HG03064 (cell line): ENCODE measurements around the gene MYO9A.
"Not testable (repeated sequence)": the region's sequence is repeated elsewhere in the genome, so short reads cannot be mapped to it uniquely, and the experiment has no call there.

Source experiments
- ATAC-seq: cut with Tn5 transposase; IDR thresholded peaks from one replicate; pipeline ENCODE4 v1.9.1; 2021; ENCODE audit warnings: low read depth; ENCODE audit not compliant: unreplicated experiment

MYO9A gene

DNA sequence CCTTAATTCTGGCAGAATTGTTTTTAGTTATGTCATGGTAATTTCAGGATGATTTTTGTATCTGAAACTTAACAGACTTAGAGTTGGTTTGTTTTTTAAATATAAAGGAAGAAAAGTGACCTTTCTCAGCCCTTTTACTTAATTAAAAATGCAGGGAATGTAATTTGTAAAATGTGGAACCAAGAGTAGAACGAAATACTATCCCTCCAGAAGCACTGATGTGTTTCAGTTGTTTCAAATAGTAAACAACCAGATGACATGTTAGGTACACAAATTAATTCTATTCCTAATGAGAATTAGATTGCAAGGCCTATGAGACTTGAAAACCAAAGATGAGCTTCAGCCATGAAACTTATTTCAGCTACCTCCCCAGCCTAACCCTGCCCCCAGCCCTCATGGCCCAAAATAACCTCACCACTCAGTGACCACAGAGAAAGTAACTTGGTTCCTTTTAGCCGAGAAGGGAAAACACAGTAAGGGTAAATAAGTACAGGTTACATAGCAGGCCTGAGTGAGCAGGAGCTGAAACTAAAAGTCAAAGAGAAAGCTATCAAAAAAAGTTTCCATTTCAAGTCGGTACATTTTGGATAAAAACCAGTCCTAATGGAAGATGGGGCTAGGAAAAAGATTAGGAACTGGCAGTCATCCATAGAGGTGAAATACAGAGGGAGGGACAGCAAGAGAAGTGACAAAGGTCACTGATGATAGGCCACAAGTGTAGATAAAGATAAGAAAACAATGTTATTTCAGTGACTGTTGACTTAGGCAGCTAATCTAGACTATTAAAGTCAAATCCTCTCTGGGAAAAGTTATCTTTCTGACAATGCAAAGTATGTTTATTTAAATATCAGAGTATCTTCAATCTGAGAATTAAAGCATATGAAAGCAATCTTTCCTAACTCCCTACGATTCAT lies 23.5 kb upstream of the MYO9A start:
- ATAC-seq = peak; percentile 99

DNA sequence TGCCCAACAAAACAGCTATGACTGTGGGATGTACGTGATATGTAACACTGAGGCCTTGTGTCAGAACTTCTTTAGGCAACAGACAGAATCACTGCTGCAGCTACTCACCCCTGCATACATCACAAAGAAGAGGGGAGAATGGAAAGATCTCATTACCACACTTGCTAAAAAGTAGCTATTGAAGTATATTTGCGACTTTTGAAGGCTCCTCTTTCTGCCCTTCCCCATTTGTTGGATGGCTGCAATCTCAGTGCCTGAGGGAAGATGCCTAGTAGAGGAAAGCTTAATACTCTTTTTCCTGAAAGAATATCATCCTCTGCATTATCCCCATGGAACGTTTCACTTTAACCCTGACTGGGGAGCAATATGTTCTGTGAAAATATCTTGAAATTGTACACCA lies 22.1 kb upstream of the MYO9A start:
- ATAC-seq = no peak

DNA sequence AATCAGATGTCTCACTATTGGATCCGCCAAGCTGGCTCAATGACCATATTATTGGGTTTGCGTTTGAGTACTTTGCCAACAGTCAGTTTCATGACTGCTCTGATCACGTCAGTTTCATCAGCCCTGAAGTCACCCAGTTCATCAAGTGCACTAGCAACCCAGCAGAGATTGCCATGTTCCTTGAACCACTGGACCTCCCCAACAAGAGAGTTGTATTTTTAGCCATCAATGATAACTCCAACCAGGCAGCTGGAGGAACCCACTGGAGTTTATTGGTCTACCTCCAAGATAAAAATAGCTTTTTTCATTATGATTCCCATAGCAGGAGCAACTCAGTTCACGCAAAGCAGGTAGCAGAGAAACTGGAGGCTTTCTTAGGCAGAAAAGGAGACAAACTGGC lies 21.7 kb upstream of the MYO9A start:
- ATAC-seq = no peak

DNA sequence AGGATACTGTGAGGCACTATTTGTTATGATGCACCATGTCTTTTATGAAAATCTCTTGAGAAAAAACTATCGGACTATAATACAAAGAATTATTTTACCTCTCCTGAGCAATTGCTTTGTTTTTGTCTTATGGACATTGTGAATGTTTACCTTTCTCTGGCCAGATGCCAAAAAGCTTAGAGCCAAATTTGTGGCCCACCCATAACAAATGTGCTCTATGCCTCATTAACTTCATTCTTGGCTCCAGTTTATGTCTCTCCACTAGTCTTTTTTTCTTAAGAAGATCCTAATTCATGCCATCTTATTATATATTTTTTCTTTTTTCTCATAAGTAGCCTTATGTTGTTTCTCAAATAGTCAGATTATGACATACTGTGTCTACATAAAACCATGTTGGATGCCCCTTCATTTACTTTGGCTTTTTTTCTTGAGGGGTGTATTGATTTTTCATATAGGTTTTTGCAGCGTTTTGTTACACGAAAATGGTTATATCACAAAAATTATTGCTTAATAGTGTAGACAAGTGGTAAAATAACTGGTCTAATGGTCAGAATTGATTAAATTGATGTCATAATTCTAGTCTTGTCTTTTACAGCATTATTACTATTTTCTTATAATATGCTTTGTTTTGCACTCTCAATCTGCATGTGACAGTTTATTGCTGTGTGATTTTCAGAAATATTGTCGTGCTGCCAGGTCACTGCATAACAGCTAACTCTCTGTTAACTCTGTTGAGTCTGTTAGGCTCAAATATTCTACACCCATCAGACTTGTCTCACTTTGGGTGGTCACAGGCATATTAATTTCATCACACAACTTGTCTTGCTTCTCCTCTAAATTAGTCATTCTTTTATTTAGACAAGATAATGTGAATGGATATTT lies 18.5 kb upstream of the MYO9A start:
- ATAC-seq = no peak

DNA sequence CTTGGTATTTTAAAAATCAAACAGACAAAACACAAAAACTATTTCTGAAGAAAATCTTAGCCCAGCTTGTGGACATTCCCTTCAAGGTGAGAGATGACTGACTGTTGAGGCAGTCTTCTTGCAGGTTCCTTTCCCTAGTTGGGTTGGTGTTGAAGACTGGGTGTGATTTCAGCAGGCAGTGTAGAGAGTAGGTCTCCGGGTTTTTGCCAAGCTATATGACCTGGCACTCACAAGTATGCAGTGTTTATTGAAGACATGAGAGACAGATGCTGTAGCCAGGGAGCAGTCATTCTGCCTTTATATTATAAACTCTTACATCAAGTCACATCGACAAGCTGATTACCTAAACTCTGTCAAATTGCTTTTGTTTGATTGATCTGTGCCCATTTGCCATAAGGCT lies 17.8 kb upstream of the MYO9A start:
- no peak for ATAC-seq

DNA sequence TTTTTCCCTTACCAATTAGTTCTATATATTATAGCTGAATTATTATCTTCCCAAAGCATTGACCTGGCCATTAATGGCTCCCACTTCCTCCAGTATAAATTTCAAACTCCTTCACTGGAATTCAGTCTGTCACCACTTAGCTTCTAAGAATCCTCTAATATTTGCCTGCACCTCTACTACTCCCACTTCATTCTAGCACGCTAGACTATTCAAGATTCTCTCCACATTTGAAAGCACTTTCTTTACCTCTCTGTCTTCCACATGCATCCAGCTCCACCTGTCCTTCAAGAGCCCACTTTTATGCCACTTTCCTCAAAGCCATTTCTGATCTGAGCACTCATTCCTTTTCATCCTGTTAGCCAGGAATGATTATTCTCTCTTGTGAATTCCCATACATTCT lies 15.3 kb upstream of the MYO9A start:
- no peak for ATAC-seq

DNA sequence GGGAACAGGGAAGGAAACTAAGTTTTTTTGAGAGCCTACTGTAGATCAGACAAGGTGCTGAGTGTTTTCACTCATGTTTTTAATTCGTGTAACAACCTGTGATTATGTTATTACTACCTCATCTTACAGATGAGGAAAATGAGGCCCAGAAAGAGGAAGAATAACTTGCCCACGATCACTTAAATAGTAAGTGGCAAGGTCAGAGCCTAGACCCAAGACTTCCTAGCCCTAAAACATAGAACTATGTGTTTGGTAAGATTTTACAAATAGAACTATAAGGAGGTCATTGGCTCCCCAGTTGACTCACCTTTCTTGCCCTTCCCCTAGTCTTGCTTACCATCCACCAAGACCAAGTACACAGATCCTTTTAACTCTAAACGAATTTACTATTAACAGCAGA lies 14.0 kb upstream of the MYO9A start:
- ATAC-seq = no peak

DNA sequence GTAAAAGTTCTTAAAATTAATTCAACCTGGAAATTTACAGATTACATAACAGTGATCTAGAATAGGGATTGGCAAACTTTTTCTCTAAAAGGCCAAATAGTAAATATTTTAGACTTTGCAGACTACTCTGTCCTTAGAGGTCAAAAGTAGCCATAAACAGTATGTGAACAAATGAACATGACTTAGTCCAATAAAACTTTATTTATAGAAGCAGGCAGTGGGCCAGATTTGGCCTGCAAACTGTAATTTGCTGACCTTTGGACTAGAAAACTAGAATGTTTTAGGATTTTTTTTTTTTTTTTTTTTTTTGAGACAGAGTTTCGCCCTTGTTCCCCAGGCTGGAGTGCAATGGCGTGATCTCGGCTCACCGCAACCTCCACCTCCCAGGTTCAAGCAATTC lies 12.3 kb upstream of the MYO9A start:
- ATAC-seq = no peak

DNA sequence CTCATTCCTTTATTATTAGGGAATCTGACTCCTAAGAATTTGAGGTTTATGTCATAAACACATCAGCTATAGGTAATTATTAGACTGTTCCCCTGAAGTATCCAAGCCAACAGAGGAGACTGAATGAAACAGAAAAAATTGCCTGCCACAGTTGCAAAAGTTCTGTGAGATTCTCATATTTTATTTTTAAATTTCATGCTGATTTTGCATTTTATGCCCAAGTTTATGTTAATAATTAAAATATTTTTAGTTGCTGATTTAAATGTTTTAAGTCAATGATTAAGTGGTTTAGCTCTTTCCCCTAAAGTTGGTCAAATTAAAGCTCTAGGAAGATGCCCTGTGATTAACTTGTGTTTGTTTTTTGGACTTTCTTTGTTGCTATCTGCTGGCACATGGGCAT lies 10.4 kb upstream of the MYO9A start:
- no peak for ATAC-seq

DNA sequence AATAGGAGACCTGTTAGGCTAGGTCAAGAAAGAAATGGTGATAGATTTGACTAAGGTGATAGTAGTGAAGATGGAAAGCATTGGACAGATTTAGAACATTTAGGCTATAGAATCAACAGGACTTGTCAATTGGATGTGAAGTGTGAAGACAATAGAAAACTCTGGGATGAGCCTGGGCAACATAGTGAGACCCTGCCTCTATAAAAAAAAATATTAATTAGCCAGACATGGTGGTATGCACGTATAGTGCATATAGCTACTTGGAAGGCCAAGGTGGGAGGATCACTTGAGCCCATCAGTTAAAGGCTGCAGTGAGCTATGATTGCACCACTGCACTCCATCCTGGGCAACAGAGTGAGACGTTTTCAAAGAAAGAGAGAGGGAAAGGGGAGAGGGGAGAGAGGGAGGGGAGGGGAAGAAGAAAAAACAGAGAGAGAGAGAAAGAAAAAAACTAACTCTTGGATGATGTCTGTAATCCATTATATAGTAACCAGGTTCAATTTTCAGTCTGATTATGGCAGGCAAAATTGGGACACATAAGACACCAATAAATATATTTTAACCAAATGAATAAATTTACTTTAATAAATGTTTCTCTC lies 9.9 kb upstream of the MYO9A start:
- ATAC-seq = no peak

DNA sequence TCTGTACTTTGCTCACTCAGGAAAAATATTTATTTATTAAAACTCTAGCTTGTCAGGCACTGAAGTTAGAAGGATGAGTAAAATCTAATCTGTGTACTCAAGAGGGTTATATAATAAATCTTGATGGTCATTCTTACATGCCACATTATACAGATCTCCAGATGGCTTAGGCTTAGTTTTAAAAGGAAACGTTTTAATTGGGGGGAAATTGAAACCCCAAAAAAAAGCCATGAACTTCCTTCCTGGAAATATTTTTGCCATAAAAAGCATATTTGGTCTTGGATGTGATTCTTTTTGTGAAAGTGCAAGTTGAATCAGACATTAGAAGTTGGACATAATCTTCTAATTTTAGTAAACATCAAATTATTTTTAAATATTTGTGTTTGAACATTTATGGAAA lies 6.3 kb upstream of the MYO9A start:
- no peak for ATAC-seq

DNA sequence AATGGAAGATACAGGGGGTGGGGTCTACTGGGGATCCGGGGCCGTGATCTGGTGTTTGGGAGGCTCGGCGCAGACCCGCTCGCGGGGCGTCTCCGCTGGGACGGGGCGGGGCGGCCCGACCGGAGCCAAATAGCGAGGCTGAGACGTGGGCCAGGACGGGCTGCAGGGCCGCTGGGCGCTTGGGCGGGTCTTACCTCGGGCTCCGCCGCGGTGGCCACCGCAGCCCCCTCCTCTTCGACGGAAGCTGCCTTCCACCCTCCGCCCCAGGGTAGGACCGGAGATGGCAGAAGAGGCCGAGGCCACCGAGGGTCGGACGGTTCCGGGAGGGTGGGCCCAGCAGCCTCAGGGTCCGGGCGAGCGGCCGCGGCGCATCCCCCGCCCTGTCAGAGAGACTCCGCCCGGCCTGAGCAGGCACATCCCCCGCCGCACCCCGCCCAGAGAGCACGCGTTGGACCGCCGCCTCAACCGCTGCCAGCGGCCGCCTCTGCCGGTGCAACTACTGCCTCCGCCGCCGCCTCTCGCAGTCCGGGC lies 399 bp downstream of the MYO9A start:
- ATAC-seq = peak; percentile 58

DNA sequence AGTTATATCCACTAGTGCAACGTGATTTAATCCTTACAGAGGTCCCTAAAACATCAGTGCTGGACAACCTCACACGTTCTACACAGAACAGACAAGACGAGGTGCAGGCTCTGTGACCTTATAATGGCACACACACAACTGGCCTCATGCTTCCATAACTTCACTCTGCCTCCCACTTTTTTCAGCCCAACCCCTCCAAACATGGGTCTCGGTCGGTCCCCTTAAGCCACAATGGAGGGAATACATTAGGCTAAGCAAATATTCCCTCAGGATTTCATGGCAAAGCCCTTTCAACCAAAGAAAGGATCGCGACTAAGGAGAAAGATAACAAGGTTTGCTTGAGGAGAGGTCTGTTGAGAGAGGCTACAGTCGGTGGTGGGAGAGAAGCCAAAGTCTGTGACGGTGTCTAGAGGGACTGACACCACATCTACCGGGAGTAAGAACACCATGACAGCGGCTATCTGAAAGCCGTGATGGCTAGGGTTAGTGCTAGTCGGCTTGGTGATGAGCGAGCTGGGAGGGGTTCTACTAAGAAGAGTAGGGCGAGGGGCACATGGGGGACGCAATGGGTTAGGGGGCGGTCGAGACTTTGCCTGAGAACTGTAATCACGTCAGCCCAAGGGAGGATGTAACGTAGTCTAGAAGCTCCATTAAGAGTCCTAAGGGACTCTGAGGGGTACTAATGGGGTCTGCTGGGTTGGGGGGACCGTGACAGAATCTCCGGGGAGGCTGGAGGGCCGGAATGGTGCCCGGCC lies 1.0 kb downstream of the MYO9A start:
- ATAC-seq = peak; percentile 2

DNA sequence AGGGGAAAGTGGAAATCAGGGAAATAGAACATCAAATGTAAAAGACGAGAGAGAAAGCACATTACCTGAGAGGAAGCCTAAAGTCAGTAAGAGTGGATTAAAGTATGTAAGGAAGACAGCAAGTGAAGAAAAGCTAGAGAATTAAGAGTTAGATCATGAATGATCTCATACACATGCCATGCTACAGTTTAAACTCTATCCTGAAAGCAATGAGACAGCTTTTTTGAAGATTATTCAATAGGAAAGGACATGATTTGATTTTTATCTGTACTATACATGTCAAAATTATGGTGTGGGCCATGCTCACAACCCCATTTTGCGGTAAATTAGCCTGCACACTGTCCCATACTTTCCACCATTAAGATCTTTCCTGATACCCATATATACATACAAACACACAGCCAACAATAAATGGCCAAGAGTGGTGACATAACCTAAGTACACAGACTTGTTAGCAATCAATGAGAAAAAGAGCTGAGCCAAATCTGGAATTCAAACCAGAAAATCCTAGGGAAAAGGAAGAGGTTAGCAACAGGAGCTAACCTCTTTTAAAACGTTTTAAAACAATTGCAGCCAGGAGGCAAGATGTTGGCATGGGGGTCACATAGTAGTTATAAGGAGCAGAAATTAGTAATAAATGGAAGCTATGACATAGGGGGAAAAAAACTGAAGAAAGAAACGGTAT lies 4.5 kb downstream of the MYO9A start:
- no peak for ATAC-seq

DNA sequence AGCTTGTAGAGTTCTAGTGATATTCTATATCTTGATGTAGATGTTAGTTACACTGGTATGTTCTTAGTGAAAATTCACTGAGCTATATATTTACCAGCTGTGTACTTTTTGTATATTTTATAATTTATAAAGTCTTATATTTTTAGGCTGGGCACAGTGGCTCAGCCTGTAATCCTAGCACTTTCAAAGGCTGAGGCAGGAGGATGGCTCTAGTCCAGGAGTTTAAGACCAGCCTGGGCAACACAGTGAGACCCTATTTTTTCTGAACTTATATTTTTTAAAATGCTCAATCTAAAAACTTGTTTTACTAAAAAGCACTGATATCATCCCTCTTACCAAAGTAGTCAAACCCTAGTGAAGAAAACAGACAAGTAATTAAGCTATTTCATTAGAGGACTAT lies 5.1 kb downstream of the MYO9A start:
- no peak for ATAC-seq

DNA sequence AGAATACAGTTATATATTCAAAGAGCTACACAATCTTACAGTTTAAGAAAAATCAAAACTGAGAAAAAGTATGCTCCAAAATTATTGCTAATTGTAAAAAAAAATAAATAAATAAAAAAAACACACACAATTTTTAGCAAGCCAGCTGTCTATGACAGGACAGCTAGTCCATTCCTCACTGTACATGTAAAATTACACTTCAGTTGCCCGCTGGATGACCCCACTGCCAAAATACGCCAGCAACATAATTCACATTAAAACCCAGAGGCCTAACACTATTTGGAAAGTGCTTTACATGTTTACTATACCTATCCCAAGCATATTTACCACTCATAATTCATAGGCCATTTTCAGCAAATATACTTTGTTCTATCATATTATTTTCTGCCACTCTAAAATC lies 5.8 kb downstream of the MYO9A start:
- ATAC-seq = no peak

DNA sequence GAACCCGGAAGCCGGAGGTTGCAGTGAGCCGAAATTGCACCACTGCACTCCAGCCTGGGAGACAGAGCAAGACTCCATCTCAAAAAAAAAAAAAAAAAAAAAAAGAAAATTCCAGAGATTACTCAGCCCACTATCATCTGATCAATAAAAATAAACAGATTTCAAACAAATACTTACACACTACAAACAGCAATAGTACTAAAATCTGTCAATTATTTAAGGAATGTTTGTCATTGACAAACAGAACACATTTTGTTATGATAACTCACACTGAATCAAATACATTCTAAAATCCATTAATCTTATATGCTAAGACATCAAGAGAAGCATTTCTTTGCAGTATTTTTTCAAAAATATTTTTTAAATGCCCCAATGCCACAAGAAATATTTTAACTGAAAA lies 7.6 kb downstream of the MYO9A start:
- no peak for ATAC-seq

DNA sequence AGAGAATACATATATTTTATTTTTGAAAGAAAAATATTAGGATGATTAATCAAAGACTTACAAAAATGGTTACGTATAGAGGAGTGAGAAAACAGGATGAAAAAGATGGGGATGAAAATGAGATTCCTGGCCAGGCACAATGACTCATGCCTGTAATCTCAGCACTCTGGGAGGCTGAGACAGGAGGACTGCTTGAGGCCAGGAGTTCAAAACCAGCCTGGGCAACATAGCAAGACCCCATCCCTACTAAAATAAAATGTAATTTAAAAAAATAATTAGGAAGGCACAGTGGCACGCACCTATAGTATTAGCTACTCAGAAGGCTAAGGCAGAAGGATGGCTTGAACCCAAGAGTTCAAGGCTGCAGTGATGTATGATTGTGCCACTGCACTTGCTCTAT lies 11.9 kb downstream of the MYO9A start:
- no peak for ATAC-seq

DNA sequence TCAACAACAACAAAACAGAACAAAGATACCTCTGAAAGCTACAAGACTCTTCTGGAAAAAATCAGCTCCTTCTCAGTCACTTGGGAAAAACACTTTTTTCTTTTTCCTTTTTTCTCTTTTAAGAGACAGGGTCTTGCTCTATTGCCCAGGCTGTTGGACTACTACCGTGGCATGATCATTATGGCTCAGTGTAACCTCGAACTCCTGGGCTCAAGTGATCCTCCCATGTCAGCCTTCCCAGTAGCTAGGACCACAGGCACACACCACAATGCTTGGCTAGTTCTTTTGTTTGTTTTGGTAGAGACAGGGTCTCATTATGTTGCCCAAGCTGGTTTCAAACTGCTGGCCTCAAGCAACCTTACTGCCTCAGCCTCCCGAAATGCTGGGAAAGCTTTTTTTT lies 12.8 kb downstream of the MYO9A start:
- ATAC-seq = no peak

DNA sequence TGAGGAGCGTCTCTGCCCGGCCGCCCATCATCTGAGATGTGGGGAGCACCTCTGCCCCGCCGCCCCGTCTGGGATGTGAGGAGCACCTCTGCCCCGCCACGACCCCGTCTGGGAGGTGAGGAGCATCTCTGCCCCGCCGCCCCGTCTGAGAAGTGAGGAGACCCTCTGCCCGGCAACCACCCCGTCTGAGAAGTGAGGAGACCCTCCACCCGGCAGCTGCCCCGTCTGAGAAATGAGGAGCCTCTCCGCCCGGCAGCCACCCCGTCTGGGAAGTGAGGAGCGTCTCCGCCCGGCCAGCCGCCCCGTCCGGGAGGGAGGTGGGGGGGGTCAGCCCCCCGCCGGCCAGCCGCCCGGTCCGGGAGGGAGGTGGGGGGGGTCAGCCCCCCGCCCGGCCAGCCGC lies 17.4 kb downstream of the MYO9A start:
- not testable (repeated sequence) for ATAC-seq
